Liver (tissue), 9 donors: ENCODE data around the gene RNF39. TPM values are rescaled to one million over a fixed set of nuclear protein-coding genes. Genes with fewer than 3 reads are reported as not detected.

Experiments used
- DNase-seq: peaks from one replicate; pipeline ENCODE4 v3.0.0-alpha.2; 2017; ENCODE audit warnings: low spot score
- H3K27ac ChIP-seq, 2 donors: one replicate each; pipeline ENCODE4 v1.7.0; 2013; ENCODE audit warnings: inconsistent platforms in 2 of 2, low read length in 2 of 2, control low read depth in 1 of 2, low read depth in 1 of 2, mild to moderate bottlenecking in 1 of 2
- H3K27me3 ChIP-seq, 4 donors: one replicate each; pipeline versions ENCODE4 v1.6.1 to v1.7.0; 2013; ENCODE audit warnings: low read length in 3 of 4, inconsistent platforms in 1 of 4, mild to moderate bottlenecking in 1 of 4, moderate library complexity in 1 of 4; ENCODE audit not compliant: control insufficient read depth in 4 of 4, insufficient read depth in 4 of 4
- H3K36me3 ChIP-seq, 4 donors: one replicate each; pipeline versions ENCODE4 v1.6.1 to v1.7.0; 2013; ENCODE audit warnings: low read length in 3 of 4, mild to moderate bottlenecking in 3 of 4, low read depth in 1 of 4, moderate library complexity in 1 of 4; ENCODE audit not compliant: control insufficient read depth in 4 of 4, insufficient read depth in 3 of 4
- H3K4me1 ChIP-seq, 4 donors: one replicate each; pipeline versions ENCODE4 v1.6.1 to v1.7.0; 2013; ENCODE audit warnings: low read length in 3 of 4, mild to moderate bottlenecking in 3 of 4, moderate library complexity in 1 of 4; ENCODE audit not compliant: control insufficient read depth in 4 of 4, insufficient read depth in 4 of 4
- H3K4me3 ChIP-seq, 3 donors: one replicate each; pipeline versions ENCODE4 v1.6.1 to v1.7.0; 2013; ENCODE audit warnings: low read length in 3 of 3, control low read depth in 1 of 3, low read depth in 1 of 3, mild to moderate bottlenecking in 1 of 3
- H3K9ac ChIP-seq, 2 donors: one replicate each; pipeline ENCODE4 v1.7.0; 2013; ENCODE audit warnings: low read length in 2 of 2, mild to moderate bottlenecking in 2 of 2, moderate library complexity in 2 of 2, control low read depth in 1 of 2, low read depth in 1 of 2
- H3K9me3 ChIP-seq, 4 donors: one replicate each; pipeline versions ENCODE4 v1.6.1 to v1.7.0; 2013; ENCODE audit warnings: low read length in 3 of 4; ENCODE audit not compliant: control insufficient read depth in 4 of 4
- EGR1 ChIP-seq, 2 donors: IDR thresholded peaks; 2 replicates each; pipeline ENCODE4 v1.6.1; 2016 to 2018; ENCODE audit warnings: antibody characterized with exemption in 2 of 2, low read depth in 2 of 2
- FOXA1 ChIP-seq: IDR thresholded peaks from 2 replicates; pipeline ENCODE4 v1.6.1; 2016; ENCODE audit warnings: antibody characterized with exemption
- GABPA ChIP-seq, 2 donors: IDR thresholded peaks in 1 of 2; conservative IDR thresholded peaks in 1 of 2; 2 replicates each; pipeline ENCODE4 v1.6.1; 2016; ENCODE audit warnings: antibody characterized with exemption in 2 of 2, mild to moderate bottlenecking in 1 of 2, moderate library complexity in 1 of 2
- HNF4A ChIP-seq, 2 donors: conservative IDR thresholded peaks; 2 replicates each; pipeline ENCODE4 v1.6.1; 2016; ENCODE audit warnings: antibody characterized with exemption in 2 of 2, mild to moderate bottlenecking in 2 of 2
- HNF4G ChIP-seq: IDR thresholded peaks from 2 replicates; pipeline ENCODE4 v1.6.1; 2016; ENCODE audit warnings: antibody characterized with exemption
- JUND ChIP-seq, 2 donors: IDR thresholded peaks; 2 replicates each; pipeline ENCODE4 v1.6.1; 2016; ENCODE audit warnings: antibody characterized with exemption in 2 of 2
- NR2F2 ChIP-seq: IDR thresholded peaks from 2 replicates; pipeline ENCODE4 v1.6.1; 2016; ENCODE audit warnings: antibody characterized with exemption
- RAD21 ChIP-seq, 2 donors: IDR thresholded peaks; 2 replicates each; pipeline ENCODE4 v1.6.1; 2016; ENCODE audit warnings: antibody characterized with exemption in 2 of 2, mild to moderate bottlenecking in 2 of 2
- RXRA ChIP-seq, 2 donors: IDR thresholded peaks; 2 replicates each; pipeline ENCODE4 v1.6.1; 2017 to 2018; ENCODE audit warnings: antibody characterized with exemption in 2 of 2, mild to moderate bottlenecking in 1 of 2
- SP1 ChIP-seq: IDR thresholded peaks from 2 replicates; pipeline ENCODE4 v1.6.1; 2018; ENCODE audit warnings: antibody characterized with exemption, mild to moderate bottlenecking
- TAF1 ChIP-seq: conservative IDR thresholded peaks from 2 replicates; pipeline ENCODE4 v1.6.1; 2016; ENCODE audit warnings: antibody characterized with exemption, mild to moderate bottlenecking
- YY1 ChIP-seq: IDR thresholded peaks from 2 replicates; pipeline ENCODE4 v1.6.1; 2016; ENCODE audit warnings: antibody characterized with exemption, mild to moderate bottlenecking
- WGBS: extraction: QIAGEN DNeasy Blood & Tissue Kit; methylation state at CpG from one replicate; pipeline ENCODE4 v1.1.7; 2013; 5-methylcytosine and 5-hydroxymethylcytosine counted together
- polyA plus RNA-seq, 2 donors: library from polyadenylated mRNA; stranded (reverse) in 1 of 2; unstranded in 1 of 2; fragments of 200-250 nt in 1 of 2; fragments of >200 nt in 1 of 2; fragmentation: Nextera tagmentation in 1 of 2; extraction: Ambion mirVana in 1 of 2; gene quantifications; one replicate each; pipeline versions ENCODE4 v1.2.1 to v1.2.3, GENCODE V29; 2013 to 2015
- total RNA-seq, 2 donors: library from RNA; depleted of rRNA; stranded (reverse); fragments of >200 nt; gene quantifications; one replicate each; pipeline ENCODE4 v1.2.3, GENCODE V29; 2014
- TF ChIP-seq, protein P1 (sequence below): fragments of 150-350 bp; IDR thresholded peaks from 2 replicates; pipeline ENCODE4 v1.5.1; 2017; ENCODE audit warnings: improper control_type of control experiment, low read depth, low read length; ENCODE audit not compliant: missing input control
- TF ChIP-seq, protein P2 (sequence below): IDR thresholded peaks from 2 replicates; pipeline ENCODE4 v1.6.1; 2016; ENCODE audit warnings: antibody characterized with exemption
- TF ChIP-seq, protein P3 (sequence below): IDR thresholded peaks from 2 replicates; pipeline ENCODE4 v1.6.1; 2016; ENCODE audit warnings: antibody characterized with exemption
- TF ChIP-seq, protein P4 (sequence below): IDR thresholded peaks from 2 replicates; pipeline ENCODE4 v1.6.1; 2016; ENCODE audit warnings: antibody characterized with exemption
- TF ChIP-seq, protein P5 (sequence below): IDR thresholded peaks from 2 replicates; pipeline ENCODE4 v1.6.1; 2016; ENCODE audit warnings: antibody characterized with exemption, mild to moderate bottlenecking
- donor health status: healthy.
- donor health status: healthy.
- donor health status: healthy.
- donor health status: healthy.
- donor health status: healthy.

Gene RNF39
- total and polyA plus RNA-seq, 4 donors = 0.03 to 0.13 TPM; not detected in 2

DNA sequence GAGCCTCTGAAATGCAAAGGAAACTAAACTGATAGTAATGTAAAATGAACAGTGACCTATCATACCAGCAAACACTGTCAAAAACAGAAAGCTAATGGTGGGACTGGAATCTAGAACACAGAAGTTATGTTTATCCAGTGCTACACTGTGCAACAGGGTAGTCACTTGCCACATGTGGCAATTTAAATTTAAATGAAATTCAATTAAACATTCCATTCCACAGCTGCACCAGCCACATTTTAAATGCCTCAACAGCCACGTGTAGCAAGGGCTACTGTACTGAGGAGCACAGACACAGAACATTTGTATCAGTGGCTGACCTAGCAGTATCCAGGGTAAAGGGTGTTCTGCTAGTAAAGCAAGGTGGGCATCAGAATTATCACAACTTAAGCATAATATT is 20.1 kb downstream of the RNF39 start:
- no peaks in the 10 kb centered on the region for H3K27me3 ChIP-seq
- WGBS = 74% methylated on average over 1 of the region's 1 CpG
- H3K9me3 ChIP-seq = no peaks in the 10 kb centered on the region
- no peak for DNase-seq
- H3K4me1 ChIP-seq = peaks cover 0 to 13% (median 9%) of the 10 kb centered on the region in 4 donors
- no peak overlapping the region for H3K27ac ChIP-seq
- no peak overlapping the region for H3K4me3 ChIP-seq
- H3K36me3 ChIP-seq = peaks cover 0 to 24% (median 15%) of the 10 kb centered on the region in 4 donors
- TF ChIP-seq, protein P1, sequence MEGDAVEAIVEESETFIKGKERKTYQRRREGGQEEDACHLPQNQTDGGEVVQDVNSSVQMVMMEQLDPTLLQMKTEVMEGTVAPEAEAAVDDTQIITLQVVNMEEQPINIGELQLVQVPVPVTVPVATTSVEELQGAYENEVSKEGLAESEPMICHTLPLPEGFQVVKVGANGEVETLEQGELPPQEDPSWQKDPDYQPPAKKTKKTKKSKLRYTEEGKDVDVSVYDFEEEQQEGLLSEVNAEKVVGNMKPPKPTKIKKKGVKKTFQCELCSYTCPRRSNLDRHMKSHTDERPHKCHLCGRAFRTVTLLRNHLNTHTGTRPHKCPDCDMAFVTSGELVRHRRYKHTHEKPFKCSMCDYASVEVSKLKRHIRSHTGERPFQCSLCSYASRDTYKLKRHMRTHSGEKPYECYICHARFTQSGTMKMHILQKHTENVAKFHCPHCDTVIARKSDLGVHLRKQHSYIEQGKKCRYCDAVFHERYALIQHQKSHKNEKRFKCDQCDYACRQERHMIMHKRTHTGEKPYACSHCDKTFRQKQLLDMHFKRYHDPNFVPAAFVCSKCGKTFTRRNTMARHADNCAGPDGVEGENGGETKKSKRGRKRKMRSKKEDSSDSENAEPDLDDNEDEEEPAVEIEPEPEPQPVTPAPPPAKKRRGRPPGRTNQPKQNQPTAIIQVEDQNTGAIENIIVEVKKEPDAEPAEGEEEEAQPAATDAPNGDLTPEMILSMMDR = no peak
- TF ChIP-seq EGR1 (IDR thresholded peaks at IDR 0.05; ENCODE audit: low read depth in 2 of 2) (no peak), FOXA1 (no peak), RXRA (IDR thresholded peaks at IDR 0.05) (no peak), HNF4G (no peak), YY1 (no peak), TAF1 (no peak), JUND (IDR thresholded peaks at IDR 0.05) (no peak), GABPA (IDR thresholded peaks at IDR 0.05 in 1 of 2, conservative IDR thresholded peaks at IDR 0.05 in 1 of 2) (no peak), HNF4A (conservative IDR thresholded peaks at IDR 0.05) (no peak)
- TF ChIP-seq, protein P2, sequence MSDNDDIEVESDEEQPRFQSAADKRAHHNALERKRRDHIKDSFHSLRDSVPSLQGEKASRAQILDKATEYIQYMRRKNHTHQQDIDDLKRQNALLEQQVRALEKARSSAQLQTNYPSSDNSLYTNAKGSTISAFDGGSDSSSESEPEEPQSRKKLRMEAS = no peak
- TF ChIP-seq, protein P3, sequence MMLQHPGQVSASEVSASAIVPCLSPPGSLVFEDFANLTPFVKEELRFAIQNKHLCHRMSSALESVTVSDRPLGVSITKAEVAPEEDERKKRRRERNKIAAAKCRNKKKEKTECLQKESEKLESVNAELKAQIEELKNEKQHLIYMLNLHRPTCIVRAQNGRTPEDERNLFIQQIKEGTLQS = no peak
- H3K9ac ChIP-seq = no peak overlapping the region

DNA sequence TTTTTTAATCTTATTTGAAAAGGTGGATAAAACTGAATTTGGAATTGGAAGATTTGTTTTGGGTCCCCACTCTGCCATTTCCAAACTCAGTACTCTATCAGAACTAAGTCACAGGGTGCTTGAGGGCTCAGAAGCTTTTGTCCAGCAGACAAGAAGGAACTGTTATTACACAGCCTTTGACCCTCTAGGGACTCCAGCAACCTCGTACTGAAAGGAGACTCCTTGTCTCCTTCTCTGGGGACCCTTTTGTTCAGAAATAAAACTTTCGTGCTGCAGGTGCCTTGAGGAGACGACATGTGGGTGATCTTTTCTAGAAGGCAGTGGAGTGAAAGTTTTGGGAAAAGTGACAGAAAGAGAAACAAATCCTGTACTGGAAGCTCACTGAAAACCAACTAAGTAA is 21.9 kb downstream of the RNF39 start:
- Histone ChIP-seq H3K27ac (no peak overlapping the region), H3K4me3 (no peak overlapping the region), H3K9me3 (no peaks in the 10 kb centered on the region), H3K4me1 (no peaks in the 10 kb centered on the region), H3K27me3 (no peaks in the 10 kb centered on the region), H3K9ac (no peak overlapping the region), H3K36me3 (peaks cover 0 to 24% (median 15%) of the 10 kb centered on the region in 4 donors)
- no peak for TF ChIP-seq YY1
- TF ChIP-seq SP1 = no peak
- no peak for TF ChIP-seq GABPA (IDR thresholded peaks at IDR 0.05 in 1 of 2, conservative IDR thresholded peaks at IDR 0.05 in 1 of 2)
- no peak for DNase-seq
- WGBS = 91% methylated on average over 3 of the region's 3 CpGs

DNA sequence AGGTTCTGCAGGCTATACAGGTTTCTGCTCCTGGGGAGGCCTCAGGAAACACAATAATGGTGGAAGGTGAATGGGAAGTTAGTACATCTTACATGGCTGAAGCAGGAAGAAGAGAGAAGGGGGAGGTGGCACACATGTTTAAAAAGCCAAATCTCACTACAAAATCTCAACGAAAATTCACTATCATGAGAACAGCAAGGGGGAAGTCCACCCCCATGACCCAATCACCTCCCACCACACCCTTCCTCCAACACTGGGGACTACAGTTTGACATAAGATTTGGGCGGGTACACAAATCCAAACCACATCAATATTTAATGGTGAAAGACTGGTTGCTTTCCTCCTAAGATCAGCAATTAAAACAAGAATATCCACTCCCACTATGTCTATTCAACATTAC is 28.3 kb downstream of the RNF39 start:
- Histone ChIP-seq H3K36me3 (no peaks in the 10 kb centered on the region), H3K9me3 (no peaks in the 10 kb centered on the region), H3K9ac (no peak overlapping the region), H3K27me3 (no peaks in the 10 kb centered on the region), H3K27ac (no peak overlapping the region), H3K4me3 (no peak overlapping the region), H3K4me1 (no peaks in the 10 kb centered on the region)
- no peak for DNase-seq
- WGBS = 62% methylated on average over 2 of the region's 2 CpGs
- TF ChIP-seq, protein P4, sequence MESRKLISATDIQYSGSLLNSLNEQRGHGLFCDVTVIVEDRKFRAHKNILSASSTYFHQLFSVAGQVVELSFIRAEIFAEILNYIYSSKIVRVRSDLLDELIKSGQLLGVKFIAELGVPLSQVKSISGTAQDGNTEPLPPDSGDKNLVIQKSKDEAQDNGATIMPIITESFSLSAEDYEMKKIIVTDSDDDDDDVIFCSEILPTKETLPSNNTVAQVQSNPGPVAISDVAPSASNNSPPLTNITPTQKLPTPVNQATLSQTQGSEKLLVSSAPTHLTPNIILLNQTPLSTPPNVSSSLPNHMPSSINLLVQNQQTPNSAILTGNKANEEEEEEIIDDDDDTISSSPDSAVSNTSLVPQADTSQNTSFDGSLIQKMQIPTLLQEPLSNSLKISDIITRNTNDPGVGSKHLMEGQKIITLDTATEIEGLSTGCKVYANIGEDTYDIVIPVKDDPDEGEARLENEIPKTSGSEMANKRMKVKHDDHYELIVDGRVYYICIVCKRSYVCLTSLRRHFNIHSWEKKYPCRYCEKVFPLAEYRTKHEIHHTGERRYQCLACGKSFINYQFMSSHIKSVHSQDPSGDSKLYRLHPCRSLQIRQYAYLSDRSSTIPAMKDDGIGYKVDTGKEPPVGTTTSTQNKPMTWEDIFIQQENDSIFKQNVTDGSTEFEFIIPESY = no peak
- TF ChIP-seq, protein P1 = no peak
- no peak for TF ChIP-seq HNF4A (conservative IDR thresholded peaks at IDR 0.05)
- no peak for TF ChIP-seq FOXA1
- no peak for TF ChIP-seq GABPA (IDR thresholded peaks at IDR 0.05 in 1 of 2, conservative IDR thresholded peaks at IDR 0.05 in 1 of 2)
- TF ChIP-seq, protein P5, sequence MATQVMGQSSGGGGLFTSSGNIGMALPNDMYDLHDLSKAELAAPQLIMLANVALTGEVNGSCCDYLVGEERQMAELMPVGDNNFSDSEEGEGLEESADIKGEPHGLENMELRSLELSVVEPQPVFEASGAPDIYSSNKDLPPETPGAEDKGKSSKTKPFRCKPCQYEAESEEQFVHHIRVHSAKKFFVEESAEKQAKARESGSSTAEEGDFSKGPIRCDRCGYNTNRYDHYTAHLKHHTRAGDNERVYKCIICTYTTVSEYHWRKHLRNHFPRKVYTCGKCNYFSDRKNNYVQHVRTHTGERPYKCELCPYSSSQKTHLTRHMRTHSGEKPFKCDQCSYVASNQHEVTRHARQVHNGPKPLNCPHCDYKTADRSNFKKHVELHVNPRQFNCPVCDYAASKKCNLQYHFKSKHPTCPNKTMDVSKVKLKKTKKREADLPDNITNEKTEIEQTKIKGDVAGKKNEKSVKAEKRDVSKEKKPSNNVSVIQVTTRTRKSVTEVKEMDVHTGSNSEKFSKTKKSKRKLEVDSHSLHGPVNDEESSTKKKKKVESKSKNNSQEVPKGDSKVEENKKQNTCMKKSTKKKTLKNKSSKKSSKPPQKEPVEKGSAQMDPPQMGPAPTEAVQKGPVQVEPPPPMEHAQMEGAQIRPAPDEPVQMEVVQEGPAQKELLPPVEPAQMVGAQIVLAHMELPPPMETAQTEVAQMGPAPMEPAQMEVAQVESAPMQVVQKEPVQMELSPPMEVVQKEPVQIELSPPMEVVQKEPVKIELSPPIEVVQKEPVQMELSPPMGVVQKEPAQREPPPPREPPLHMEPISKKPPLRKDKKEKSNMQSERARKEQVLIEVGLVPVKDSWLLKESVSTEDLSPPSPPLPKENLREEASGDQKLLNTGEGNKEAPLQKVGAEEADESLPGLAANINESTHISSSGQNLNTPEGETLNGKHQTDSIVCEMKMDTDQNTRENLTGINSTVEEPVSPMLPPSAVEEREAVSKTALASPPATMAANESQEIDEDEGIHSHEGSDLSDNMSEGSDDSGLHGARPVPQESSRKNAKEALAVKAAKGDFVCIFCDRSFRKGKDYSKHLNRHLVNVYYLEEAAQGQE = no peak
- TF ChIP-seq NR2F2 = no peak
- TF ChIP-seq, protein P2 = no peak
- no peak for TF ChIP-seq JUND (IDR thresholded peaks at IDR 0.05)
- TF ChIP-seq, protein P3 = no peak
- TF ChIP-seq RAD21 (IDR thresholded peaks at IDR 0.05) = no peak
- TF ChIP-seq RXRA (IDR thresholded peaks at IDR 0.05) = no peak
